Dedifferentiated amniotic fluid mesenchymal stem cell (primary cell): ENCODE results near the gene RIMBP3C.
"Not testable (repeated sequence)": the region's sequence is repeated elsewhere in the genome, so short reads cannot be mapped to it uniquely, and the experiment has no call there.

Experiments used
- DNase-seq: peaks from one replicate; pipeline ENCODE4 v3.0.0-alpha.2; 2016; ENCODE audit errors: extremely low spot score

Gene RIMBP3C, protein sequence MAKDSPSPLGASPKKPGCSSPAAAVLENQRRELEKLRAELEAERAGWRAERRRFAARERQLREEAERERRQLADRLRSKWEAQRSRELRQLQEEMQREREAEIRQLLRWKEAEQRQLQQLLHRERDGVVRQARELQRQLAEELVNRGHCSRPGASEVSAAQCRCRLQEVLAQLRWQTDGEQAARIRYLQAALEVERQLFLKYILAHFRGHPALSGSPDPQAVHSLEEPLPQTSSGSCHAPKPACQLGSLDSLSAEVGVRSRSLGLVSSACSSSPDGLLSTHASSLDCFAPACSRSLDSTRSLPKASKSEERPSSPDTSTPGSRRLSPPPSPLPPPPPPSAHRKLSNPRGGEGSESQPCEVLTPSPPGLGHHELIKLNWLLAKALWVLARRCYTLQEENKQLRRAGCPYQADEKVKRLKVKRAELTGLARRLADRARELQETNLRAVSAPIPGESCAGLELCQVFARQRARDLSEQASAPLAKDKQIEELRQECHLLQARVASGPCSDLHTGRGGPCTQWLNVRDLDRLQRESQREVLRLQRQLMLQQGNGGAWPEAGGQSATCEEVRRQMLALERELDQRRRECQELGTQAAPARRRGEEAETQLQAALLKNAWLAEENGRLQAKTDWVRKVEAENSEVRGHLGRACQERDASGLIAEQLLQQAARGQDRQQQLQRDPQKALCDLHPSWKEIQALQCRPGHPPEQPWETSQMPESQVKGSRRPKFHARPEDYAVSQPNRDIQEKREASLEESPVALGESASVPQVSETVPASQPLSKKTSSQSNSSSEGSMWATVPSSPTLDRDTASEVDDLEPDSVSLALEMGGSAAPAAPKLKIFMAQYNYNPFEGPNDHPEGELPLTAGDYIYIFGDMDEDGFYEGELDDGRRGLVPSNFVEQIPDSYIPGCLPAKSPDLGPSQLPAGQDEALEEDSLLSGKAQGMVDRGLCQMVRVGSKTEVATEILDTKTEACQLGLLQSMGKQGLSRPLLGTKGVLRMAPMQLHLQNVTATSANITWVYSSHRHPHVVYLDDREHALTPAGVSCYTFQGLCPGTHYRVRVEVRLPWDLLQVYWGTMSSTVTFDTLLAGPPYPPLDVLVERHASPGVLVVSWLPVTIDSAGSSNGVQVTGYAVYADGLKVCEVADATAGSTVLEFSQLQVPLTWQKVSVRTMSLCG (N-terminal part only)

DNA sequence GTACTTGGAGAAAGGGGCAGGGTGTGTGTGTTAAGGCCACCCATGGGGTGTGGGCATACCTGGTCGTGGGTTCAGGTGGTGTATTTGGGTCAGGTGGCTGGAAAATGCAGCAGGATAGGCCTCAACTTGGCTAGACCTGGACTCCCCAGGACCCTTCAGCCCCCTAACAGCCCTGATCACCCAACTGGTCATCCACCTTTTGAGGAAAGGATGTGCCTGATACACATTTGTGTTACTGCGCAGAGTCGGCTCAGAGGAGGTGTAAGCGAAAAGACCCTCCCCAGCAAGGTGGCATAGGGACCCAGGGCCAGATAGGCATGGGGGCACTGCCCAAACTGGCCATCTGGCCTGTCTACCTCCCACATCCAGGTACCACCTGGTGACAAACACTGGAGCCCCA, at the start of gene RIMBP3C:
TSS of gene RIMBP3C (minus strand) at position 101 of the 400 bp plus-strand sequence. CDS start 485 bp downstream, outside the sequence.
- DNase-seq, result not testable (repeated sequence)

DNA sequence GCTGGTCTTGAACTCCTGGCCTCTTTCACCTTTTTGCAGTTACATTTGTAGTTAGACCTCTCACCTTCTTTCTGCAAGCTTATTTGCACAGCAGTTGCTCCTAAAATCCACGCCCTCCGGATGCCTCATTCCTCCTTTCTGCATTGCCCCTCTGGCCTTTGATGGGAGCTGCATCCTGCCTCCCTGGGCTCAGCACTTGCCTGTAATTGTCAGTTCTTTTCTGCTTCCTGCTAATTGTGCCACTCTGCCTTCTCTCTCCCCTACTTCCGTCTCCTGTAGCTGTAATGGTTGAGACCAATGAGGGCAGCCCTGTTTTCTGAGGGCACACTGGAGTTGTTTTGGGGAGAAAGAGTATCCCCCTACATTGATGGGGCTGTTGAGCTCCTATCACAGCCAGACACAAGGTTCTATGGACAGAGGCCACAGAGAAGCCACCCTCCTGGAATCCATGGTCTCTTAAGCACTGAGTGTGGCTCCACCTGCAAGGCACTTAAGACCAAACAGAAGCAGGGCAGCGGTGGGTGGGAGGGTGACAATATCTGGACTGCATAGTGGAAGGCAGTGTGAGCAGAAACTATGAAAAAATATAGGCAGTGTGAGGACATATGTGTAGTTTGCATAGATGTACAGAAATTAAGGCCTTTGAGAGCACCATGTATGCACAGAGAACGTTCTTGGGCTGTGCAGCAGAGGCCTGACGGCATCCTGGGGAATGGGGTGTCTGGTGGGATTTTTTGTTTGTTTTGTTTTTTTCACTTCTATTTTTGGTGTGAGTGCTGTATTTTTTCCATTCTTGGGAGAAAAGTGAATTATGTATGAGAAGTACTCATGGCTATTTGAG, 48.0 kb upstream of the RIMBP3C start:
- DNase-seq, result no peak

DNA sequence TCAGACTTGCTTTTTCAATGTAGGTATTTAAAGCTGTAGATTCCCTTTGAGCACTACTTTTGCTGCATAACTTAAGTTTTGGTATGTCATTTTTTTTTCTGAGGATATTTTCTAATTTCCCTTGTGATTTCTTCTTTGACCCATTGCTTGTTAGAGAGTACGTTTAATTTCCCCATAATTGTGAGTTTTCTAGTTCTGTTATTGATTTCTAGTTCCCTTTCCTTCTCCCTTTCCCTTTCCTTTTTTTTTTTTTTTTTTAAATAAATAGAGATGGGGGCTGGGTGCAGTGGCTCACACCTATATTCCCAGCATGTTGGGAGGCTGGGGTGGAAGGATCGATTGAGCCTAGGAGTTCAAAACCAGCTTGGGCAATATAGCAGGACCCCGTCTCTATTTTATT, 47.0 kb upstream of the RIMBP3C start:
- DNase-seq, result no peak

DNA sequence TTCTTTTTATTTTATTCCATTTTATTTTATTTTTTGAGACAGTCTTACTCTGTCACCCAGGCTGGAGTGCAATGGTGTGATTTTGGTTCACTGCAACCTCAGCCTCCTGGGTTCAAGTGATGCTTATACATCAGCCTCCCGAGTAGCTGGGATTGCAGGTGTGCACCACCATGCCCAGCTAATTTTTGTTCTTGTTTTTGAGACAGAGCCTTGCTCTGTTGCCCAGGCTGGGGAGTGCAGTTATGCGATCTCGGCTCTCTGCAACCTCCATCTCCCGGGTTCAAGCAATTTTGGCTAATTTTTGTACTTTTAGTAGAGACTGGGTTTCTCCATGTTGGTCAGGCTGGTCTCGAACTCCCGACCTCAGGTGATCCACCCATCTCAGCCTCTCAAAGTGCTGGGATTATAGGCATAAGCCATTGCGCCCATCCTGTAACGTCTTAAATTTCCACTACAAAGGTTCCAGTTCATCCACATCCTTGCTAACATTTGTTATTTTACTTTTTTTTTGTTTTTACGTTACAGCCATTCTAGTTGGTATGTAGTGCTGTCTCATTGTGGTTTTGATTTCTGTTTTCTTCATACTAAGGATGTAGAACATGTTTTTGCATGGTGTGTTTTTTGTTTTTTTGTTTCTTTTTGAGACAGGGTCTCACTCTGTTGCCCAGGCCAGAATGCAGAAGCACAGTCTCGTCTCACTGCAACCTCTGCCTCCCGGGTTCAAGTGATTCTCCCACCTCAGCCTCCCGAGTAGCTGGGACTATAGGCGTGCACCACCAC, 45.3 kb upstream of the RIMBP3C start:
- DNase-seq, result not testable (repeated sequence)

DNA sequence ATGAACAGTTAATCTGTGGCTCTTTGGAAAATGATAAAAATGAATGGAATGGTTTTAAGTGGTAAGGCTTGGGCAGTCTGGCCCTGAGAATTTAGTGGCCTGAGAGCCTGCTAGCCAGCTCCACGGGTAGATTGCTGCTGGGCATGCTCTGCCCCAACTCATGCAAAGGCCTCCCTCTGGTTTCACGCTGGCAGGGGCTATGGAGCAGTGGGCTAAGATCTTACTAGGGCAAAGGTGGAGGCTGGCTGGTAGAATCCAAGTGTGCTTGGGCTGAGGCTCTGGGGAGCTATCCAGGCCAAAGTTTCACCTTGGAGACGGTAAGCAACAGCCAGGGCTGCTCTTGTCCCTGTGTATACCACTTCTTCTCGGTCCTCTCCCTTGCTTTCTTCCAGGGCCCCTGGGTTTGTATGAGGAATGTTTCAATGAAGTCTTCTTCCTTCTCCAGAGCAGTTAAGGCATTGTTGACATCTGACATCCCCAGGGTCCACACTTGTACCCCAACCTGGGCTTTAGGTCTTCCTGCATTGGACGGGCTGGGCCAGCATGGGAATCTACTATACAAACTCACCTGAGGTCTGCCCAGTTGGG, 43.7 kb upstream of the RIMBP3C start:
- DNase-seq, result no peak

DNA sequence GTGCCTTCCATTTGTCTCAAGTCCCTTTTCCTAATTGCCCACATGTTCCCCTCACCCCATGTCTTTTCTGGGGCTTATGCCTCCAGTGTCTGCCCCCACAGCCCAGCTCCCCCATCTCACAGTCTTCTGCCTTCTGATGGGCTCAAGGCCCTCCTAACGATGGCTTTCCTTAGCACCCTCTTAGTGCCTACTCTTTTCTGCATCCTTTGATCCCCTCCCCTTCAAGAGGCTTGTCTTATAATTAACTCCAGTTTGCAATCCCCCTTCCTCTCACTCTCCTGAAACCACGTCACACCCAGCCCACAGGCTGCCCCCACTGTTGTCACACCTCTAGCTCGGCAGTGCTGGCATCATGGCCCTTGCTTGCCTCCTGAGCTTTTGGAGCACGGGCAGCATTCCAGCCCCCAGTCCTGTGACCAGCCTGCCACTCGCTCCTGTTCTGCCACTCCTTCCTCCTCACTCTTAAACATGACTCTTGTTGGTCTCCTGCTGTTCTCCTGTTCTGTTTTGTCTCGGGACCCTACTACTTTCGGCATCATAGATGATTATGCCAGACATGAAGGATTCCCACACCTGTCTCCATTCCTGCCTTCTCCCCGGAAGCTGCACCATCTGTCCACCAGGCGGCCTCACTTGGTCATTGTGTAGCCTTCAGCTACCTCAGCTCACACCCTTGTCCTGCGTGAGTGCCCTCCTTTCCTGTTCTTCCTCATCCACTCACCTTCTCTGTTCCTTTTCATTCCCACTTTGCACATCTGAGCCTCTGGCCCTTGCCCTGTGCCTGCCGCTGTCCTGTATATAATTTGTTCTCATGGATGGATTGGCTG, 42.4 kb upstream of the RIMBP3C start:
- no peak for DNase-seq

DNA sequence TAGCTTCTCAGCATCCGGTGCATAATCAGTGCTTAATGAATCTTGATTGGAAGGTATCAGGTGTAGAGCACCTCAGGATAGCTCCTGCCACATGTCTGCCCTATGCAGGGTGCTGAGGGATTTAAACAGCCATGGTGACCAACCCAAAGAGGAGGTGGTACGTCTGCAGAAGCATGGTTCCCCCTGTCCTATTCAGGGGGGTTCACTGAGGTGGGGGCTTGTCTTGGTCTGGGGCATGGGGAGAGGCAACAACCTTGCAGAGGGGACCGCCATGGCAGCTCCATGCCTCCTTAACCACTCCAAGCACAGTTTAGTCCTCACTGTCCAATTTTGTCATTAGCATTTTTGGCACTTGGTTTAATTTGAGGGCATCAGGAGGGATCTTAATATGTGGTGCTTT, 41.2 kb upstream of the RIMBP3C start:
- DNase-seq, result no peak

DNA sequence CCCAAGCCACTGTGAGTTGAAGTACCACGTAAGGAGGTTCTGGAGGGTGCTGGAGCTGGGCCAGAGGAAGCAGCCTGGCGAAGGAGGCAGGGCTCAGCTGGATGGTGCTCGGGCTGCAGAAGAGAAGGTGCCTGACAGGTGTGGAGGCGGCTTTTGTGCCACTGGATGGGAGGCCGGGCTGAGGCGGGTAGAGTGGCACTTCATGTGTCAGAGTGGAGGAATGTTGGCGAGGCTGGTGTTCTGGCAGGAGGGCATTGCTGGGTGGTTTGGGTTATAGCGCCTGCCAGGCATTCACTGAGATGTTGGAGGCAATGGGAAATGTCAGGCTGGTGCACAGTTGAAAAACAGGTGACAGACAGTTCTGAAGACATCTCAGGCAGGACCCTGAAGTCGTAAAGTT, 40.4 kb upstream of the RIMBP3C start:
- DNase-seq, result no peak

DNA sequence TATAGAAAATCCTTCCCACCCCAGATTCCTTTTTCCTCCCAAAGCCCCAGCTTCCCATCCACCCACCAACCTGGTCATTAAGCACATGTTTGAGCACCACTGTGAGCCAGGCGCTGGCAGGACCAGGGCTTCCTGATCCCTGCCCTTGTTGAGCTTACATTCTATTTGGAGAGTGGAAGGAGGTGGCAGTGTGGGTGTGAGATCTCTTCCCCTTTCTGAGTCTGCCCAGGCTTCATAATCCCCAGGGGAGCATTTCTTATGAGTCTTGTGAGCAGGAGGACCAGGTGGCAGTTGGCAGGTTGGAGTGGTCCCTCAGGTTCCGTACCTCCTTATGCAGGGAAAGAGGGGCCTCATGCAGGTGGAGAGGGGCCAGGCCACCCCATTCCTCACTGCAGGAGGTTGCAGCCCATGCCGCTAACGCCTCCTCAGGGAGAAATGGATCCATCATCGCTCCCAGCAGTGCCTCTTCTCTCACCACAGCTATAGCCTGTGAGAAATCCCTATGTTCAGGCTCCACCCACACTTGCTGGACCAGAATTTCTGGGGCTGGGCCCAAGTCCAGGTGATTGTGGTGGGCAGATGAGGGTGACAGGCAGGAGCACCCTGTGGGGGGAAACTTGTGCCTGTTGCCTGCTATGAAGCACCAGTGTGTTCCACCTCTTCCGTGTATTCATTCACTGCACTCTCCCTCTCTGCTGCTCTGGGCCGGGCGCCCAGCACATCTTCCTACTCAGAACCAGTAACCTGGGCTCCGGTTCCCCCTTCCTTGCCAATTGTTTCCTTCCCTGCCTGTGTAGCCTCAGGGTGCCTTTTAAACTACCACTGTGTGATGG, 39.8 kb upstream of the RIMBP3C start:
- no peak for DNase-seq

DNA sequence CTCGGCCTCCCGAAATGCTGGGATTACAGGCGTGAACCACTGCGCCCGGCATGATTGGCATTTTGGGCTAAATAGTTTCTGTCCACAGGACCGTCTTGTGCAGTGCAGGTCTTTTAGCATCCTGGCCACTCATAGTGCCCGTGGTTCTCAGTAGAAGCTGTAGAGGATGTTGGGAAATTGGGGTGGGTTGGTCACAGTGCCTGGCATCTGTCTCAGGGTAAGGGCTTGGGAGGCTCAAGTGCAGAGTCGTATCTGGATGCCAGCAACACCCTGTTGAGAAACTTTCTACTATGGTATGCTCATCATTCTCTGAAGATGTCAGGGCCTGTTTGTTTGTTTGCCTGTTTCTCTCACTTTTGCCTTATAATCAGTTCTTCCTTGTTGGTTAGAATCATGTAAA, 38.1 kb upstream of the RIMBP3C start:
- DNase-seq, result no peak

DNA sequence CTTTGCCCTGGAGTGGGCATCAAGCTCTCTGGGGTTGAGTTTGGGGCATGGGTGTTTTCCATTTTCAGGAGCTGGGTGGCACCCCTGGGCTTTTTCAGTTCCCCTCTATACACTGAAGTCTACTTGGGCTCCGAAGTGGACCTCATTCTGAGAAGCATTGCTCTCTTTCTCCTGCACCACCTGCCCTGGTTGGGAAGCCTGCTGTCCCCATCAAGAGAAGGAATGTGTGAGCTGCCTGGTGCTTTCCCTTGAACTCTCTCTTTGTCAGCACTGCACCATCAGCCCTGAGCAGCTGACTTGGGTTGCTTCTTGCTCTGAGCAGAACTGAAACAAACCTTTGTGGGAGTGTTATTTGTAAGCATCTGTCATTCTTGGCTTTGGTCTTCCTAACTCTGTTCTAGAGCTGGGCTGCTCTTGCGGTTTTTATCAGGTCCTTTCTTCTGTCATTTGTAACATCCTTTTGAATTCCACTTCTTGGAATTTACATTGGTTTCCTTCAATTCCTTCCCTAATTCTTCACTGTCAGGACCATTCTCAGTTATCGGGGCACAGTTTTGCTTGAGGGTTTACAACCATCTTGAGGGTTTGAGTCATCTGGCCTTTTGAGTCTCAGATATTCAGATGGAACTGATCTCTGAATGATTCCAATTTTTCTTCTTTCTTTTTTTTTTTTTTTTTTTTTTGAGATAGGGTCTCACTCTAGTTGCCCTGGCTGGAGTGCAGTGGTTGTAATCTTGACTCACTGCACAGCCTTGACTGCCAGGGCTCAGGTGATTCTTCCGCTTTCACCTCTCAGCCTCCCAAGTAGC, 36.7 kb upstream of the RIMBP3C start:
- no peak for DNase-seq

DNA sequence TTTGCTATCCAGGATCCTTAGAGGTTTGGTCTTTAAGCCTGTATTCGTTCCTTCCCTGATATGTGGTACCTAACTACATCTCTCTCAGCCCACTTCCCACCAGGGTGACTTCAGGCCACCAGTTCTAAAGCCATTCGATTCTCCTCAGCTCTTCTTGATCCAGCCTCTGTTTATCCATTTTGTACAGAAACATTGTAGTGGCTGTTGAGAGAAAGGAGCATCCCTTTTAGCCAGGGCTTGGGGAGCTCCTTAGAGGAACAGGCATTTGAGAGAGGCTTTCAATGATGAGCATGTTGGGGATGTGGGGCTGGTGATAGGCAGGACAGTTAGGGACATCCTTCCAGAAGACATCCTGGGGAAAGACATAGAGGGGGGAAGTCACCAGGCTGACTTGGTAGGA, 34.1 kb upstream of the RIMBP3C start:
- DNase-seq, result no peak

DNA sequence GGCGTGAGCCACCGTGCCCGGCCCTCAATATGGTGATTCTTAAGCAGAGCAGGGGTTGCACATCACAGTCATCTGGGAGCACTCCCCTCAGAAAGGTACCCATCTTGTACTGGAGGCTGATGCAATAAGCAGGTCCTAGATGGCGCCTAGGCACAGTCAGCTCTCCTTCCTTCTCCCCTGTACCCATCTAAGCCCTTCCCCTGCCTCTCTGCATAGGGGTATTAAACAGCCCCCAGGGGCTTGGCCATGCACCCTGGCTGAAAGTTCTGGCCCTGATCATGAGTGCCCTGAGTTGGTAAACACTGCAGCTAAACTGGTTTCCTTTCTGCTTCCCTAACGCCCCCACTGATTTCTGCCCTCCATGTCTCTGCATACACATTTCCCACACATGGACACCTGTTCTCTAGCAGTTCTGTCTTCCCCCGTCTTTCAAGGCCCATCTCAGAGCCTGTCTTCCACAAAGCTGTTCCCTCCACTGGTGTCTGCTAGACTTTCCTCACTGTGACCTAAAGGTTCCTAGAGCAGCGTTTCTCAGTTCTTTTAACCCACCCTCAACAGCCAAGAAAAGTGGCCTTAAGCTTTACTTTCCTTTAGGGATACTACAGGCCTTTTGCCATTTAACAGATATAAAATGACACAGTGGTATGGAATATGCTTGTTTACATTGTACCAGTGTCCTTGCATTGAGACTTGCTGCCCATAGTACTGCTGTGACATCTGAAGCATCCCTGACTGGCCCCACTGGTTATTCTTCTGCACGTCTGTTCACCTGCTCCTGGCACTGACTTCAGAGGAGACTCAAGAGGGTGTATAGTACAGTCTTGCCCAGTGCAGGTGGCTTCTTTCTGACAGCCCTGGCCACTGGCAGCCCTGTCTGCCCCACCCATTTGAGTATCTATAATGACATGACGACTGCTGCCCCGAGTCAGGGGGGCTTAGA, 31.8 kb upstream of the RIMBP3C start:
- DNase-seq, result no peak

DNA sequence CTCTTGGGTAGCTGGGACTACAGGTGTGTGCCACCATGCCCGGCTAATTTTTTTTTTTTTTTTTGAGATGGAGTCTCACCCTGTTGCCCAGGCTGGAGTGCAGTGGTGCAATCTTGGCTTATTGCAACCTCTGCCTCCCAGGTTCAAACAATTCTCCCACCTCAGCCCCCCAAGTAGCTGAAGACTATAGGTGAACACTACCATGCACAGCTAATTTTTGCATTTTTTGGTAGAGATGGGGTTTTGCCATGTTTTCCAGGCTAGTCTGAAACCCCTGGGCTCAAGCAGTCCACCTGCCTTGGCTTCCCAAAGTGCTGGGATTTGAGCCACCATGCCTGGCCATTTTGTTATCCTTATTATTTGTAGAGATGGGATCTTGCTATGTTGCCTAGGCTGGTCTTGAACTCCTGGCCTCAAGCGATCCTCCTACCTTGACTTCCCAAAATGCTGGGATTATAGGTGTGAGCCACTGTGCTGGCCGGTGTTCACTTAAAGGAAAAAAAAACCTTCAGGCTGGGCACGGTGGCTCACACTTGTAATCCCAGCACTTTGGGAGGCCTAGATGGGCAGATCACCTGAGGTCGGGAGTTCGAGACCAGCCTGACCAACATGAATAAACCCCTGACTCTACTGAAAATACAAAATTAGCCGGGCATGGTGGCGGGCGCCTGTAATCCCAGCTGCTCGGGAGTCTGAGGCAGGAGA, 29.9 kb upstream of the RIMBP3C start:
- not testable (repeated sequence) for DNase-seq

DNA sequence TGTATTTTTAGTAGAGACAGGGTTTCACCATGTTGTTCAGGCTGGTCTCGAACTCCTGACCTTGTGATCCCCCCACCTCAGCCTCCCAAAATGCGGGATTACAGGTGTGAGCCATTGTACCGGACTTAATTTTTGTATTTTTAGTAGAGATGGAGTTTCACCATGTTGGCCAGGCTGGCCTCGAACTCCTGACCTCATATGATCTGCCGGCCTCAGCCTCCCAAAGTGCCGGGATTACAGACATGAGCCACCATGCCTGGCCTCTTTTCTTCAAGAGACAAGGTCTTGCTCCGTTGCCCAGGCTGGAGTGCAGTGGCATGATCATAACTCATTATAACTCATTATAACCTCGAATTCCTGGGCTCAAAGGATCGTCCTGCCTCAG, 29.4 kb upstream of the RIMBP3C start:
- DNase-seq, result not testable (repeated sequence)

DNA sequence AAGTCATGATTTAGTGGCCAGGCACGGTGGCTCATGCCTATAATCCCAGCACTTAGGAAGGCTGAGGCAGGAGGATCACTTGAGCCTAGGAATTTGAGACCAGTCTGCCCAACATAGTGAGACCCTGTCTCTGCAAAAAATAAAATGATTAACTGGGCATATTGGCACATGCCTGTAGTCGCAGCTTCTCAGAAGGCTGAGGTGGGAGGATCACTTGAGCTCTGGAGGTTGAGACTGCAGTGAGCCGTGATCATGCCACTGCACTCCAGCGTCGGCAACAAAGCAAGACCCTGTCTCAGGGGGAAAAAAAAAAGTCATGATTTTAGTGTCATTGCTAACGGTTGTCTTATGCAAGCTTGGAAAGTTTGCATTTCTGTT, 28.2 kb upstream of the RIMBP3C start:
- no peak for DNase-seq
